ENCODE results near the gene TWF2.

TWF2 gene

GRCh38 chr3:52221563-52222318, 17.2 kb downstream of the TWF2 start:
- no peak for FAIRE-seq

DNA sequence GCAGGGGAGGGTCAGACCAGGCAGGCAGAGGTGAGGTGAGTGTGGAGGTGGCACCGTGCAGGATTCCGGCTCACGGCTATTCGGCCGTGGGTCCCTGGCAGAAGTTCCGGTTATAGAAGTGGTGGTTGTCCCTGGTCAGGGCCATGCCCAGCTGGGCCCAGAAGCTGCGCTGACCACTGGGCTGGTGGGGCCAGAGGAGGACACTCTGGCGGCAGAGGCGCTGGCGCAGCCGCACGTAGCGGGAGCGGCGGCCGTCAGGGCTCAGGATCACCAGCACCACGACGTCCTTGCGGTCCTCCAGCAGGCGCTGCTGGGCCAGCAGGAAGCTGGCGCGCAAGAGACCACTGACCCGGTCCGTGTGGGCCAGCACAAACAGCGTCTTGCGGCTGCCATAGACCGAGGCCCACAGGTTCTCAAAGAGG, 17.8 kb downstream of the TWF2 start:
- FAIRE-seq, result no peak

DNA sequence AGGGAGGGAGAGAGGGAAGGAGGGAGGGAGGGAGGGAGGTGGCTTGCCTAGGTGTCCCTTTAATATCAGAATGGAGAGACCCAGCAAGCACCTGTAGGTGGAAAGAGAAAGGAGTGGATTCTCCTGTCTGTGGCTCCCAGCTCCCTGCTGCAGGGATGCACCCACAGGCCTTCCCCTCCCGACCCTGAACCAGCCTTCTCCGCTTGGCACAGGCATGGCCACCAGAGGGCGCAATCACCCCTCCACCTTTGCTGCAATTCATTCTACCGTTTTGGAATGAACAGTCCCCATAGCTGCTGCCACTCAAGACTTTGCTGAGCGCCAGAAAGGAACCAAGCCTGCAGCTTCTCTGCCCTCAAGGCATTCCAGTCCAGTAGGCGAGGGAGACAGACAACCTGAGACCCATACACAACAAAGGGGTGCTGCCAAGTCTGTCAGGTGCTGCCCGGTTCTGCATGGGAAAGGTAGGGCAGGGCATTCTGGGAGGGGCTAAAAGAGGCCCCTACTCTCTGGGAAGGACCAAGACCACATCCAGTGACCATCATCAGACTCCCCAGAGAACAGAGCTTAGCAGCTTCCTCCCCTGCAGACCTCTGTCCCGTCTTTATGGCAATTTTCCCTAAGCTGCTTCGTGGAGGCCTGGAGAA, 18.5 kb downstream of the TWF2 start:
- no peak for FAIRE-seq

- FAIRE-seq, result no peak
These were observed 19.9 kb downstream of the TWF2 start for GRCh38 chr3:52218937-52219650.

GRCh38 chr3:52218454-52218853, 20.5 kb downstream of the TWF2 start:
- FAIRE-seq, result no peak

GRCh38 chr3:52218026-52218425, 20.9 kb downstream of the TWF2 start:
- FAIRE-seq, result no peak

- no peak for FAIRE-seq
These were observed 21.6 kb downstream of the TWF2 start for GRCh38 chr3:52217409-52217805.

GRCh38 chr3:52216585-52217408, 22.2 kb downstream of the TWF2 start:
- no peak for FAIRE-seq

- FAIRE-seq, result no peak
These were observed 23.6 kb downstream of the TWF2 start for GRCh38 chr3:52215351-52215750.

GRCh38 chr3:52213901-52214300, 25.1 kb downstream of the TWF2 start:
- FAIRE-seq, result no peak

DNA sequence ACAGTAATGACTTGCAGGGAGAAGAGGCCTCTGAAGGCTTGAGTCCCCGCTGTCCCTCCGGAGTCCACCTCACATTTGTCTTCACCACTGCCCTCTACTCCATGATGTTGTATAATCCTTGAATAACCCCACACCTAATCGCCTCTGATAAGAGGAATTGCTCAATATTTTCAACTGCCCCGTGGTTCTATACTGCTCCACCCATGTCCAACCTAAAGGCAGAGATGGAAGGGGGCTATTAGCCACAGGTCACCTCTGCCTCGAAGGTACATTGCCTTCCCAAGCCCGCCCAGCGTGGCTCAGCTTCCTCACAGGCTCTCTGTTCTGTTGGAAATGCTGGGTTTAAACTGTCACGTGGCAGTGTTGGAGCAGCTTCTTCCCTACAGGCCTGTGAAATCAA, 26.0 kb downstream of the TWF2 start:
- FAIRE-seq, result no peak

GRCh38 chr3:52211268-52211891, 27.6 kb downstream of the TWF2 start:
- FAIRE-seq, result no peak

DNA sequence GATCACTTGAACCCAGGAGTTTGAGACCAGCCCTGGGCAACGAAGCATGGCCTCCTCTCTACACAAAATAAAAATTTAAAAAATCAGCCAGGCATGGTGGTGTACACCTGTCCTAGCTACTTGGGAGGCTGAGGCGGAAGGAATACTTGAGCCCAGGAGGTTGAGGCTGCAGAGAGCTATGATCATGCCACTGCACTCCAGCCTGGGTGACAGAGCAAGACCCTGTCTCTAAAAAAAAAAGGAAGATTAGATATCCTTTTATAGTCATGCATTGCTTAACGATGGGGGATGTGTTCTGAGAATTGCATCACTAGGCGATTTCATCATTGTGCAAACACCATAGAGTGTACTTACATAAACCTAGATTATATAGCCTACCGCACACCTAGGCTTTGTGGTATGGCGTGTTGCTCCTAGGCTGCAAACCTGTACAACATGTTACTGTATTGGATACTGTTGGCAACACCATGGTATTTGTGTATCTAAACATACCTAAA, 28.4 kb downstream of the TWF2 start:
- no peak for FAIRE-seq

- no peak for FAIRE-seq
These were observed 28.9 kb downstream of the TWF2 start for GRCh38 chr3:52210037-52210436.

DNA sequence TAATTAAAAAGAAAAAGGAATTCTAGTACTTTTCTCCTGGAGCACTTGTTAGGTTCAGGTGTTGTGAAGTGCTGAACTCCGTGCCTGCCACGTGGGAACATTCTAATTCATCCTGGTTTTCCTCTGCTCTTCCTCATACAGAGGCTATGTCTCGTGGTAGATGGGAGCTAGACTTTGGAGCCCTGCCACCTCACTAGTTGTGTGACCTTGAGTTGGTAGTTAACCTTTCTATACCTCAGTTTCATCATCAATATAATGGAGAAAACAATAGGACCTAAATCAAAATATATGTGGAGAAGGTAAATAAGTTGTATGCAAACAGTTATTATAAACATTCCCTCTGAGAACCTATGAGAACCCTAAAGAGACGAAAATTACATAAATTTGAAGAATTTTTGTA, 30.4 kb downstream of the TWF2 start:
- FAIRE-seq, result no peak

DNA sequence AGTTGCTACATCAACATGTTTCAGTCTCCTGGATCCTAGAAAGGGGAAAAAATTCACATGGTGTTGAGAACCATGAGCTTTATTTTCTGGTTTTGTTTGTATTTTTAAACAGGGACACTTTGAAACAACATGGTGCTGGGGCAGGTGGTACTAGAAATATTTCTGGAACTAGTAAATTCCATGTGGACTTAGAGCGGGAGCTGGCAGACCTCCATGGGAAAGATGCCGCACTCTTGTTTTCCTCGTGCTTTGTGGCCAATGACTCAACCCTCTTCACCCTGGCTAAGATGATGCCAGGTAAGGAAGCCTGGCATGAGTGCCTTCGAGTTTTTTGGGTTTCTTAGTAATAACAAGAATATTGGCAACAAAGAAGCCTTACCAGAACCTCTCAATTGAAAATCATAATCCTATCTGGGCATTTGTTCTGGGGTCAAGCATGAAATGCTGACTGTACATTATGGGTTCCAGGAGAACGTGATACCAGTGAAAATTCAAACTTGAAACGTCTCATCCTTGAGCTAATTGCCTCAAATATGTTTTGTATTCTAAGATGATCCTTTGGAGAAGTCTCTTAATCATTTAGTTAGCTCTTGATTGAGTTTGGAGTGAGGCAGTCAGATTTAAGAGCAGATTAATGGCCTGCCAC, 33.1 kb downstream of the TWF2 start:
- no peak for FAIRE-seq

- FAIRE-seq, result peak; percentile 79
These were observed 34.5 kb downstream of the TWF2 start for GRCh38 chr3:52204337-52205073.

DNA sequence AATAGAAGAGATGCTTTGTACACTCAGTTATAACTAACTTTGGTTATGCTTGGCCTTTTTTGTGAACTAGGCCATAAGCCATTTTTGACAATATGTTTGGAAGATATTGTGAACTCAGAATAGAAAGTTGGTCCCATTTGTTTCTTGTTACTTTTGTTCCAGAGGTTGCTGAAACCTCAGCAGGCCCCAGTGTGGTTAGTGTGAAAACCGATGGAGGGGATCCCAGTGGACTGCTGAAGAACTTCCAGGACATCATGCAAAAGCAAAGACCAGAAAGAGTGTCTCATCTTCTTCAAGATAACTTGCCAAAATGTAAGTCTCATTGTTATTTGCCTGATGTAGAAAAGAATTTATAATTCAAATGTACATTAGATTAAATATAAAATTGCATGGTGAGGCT, 35.3 kb downstream of the TWF2 start:
- no peak for FAIRE-seq

- peak; percentile 56 for FAIRE-seq
These were observed 36.4 kb downstream of the TWF2 start for GRCh38 chr3:52202384-52203077.

GRCh38 chr3:52200981-52201679, 37.8 kb downstream of the TWF2 start:
- peak; percentile 88 for FAIRE-seq

Data from islet of Langerhans (tissue), 1 donor.